OCI-LY3 (cell line): ENCODE data around the gene DIAPH2.
A peak's percentile ranks its signal among the peaks of the same experiment; 100 is the strongest.

Experiments used
- H2AFZ ChIP-seq: fragments of 200-600, 300-600 bp; shearing (Covaris generic); 2 replicates; pipeline ENCODE4 v1.6.0; 2014; ENCODE audit warnings: antibody characterized with exemption, low read depth, low read length
- H3K27ac ChIP-seq: fragments of 200-600, 300-600 bp; sonication (generic); 2 replicates; pipeline ENCODE4 v1.5.1; 2014; ENCODE audit warnings: mild to moderate bottlenecking, low read length, moderate library complexity, mixed read lengths
- H3K27me3 ChIP-seq: fragments of 200-600, 300-600 bp; sonication (generic); 2 replicates; pipeline ENCODE4 v1.6.1; 2014; ENCODE audit warnings: low read depth, low read length, mixed read lengths
- H3K36me3 ChIP-seq: fragments of 200-600, 300-600 bp; sonication (generic); replicated peaks from 2 replicates; pipeline ENCODE3; 2014; ENCODE audit warnings: low read depth, low read length, mixed read lengths
- H3K4me1 ChIP-seq: fragments of 300-600, 200-600 bp; sonication (generic); 2 replicates; pipeline ENCODE4 v1.6.1; 2014; ENCODE audit warnings: low read length, mixed read lengths
- H3K4me2 ChIP-seq: fragments of 200-600, 300-600 bp; sonication (generic); 2 replicates; pipeline ENCODE4 v1.6.1; 2014; ENCODE audit warnings: low read length, mixed read lengths
- H3K4me3 ChIP-seq: fragments of 300-600, 200-600 bp; sonication (generic); 2 replicates; pipeline ENCODE4 v1.5.1; 2014; ENCODE audit warnings: antibody characterized with exemption, mild to moderate bottlenecking, low read length, moderate library complexity
- H3K79me2 ChIP-seq: fragments of 300-600, 200-600 bp; shearing (Covaris generic); 2 replicates; pipeline ENCODE4 v1.6.1; 2014; ENCODE audit warnings: mild to moderate bottlenecking, low read length, mixed read lengths
- H3K9ac ChIP-seq: fragments of 300-600, 200-600 bp; shearing (Covaris generic); 2 replicates; pipeline ENCODE4 v1.6.0; 2014; ENCODE audit warnings: mild to moderate bottlenecking, low read length, moderate library complexity
- H3K9me3 ChIP-seq: fragments of 200-600, 300-600 bp; shearing (Covaris generic); 2 replicates; pipeline ENCODE4 v1.6.1; 2014; ENCODE audit warnings: low read length, mixed read lengths; ENCODE audit not compliant: insufficient read depth
- H4K20me1 ChIP-seq: fragments of 200-600, 300-600 bp; sonication (generic); 2 replicates; pipeline ENCODE4 v1.6.1; 2016; ENCODE audit warnings: low read length, mixed read lengths; ENCODE audit not compliant: insufficient read depth
- CTCF ChIP-seq: fragments of 200-600, 300-600 bp; sonication (generic); IDR thresholded peaks from 2 replicates; pipeline ENCODE4 v1.5.1; 2014; ENCODE audit warnings: antibody characterized with exemption, low read length, low read depth
- EZH2phosphoT487 ChIP-seq: fragments of 200-600 bp; shearing (Covaris generic); IDR thresholded peaks from 2 replicates; pipeline ENCODE4 v1.6.1; 2018; ENCODE audit warnings: antibody characterized with exemption, mixed run types, low read depth

DIAPH2 gene

GRCh38 chrX:97030463-97030862 is 345.8 kb downstream of the DIAPH2 start:
- Histone ChIP-seq H3K36me3 (no peaks in the 10 kb centered on the region), H2AFZ (no peak overlapping the region), H3K9me3 (no peaks in the 10 kb centered on the region), H3K4me2 (peak overlapping the region; percentile 78), H3K9ac (peak overlapping the region; percentile 47; the same call in 1 of the 2 replicates), H3K79me2 (no peaks in the 10 kb centered on the region), H3K4me3 (peak overlapping the region; percentile 51), H4K20me1 (no peaks in the 10 kb centered on the region), H3K27ac (peak overlapping the region; percentile 73), H3K4me1 (peaks cover 28% of the 10 kb centered on the region), H3K27me3 (no peaks in the 10 kb centered on the region)
- TF ChIP-seq CTCF (no peak), EZH2phosphoT487 (no peak)

- no peaks in the 10 kb centered on the region for H4K20me1 ChIP-seq
- no peaks in the 10 kb centered on the region for H3K9me3 ChIP-seq
- H3K4me2 ChIP-seq = peak overlapping the region; percentile 78
- H3K4me1 ChIP-seq = peaks cover 28% of the 10 kb centered on the region
- H3K36me3 ChIP-seq = no peaks in the 10 kb centered on the region
- TF ChIP-seq EZH2phosphoT487 = no peak
- TF ChIP-seq CTCF = no peak
- no peaks in the 10 kb centered on the region for H3K27me3 ChIP-seq
- peak overlapping the region; percentile 47; the same call in 1 of the 2 replicates for H3K9ac ChIP-seq
- H2AFZ ChIP-seq = no peak overlapping the region
- H3K27ac ChIP-seq = peak overlapping the region; percentile 73
- peak overlapping the region; percentile 51 for H3K4me3 ChIP-seq
- H3K79me2 ChIP-seq = no peaks in the 10 kb centered on the region
These were observed 346.3 kb downstream of the DIAPH2 start for GRCh38 chrX:97030947-97031346.

GRCh38 chrX:97039363-97040029 is 354.9 kb downstream of the DIAPH2 start:
- Histone ChIP-seq H3K27me3 (no peaks in the 10 kb centered on the region), H3K27ac (peak overlapping the region; percentile 89), H3K36me3 (no peaks in the 10 kb centered on the region), H3K4me2 (peak overlapping the region; percentile 73), H2AFZ (no peak overlapping the region), H3K9me3 (0 out of 2 replicates have a peak, but pooled peaks cover 4% of the 10 kb centered on the region), H3K9ac (peak overlapping the region; percentile 48), H3K4me1 (peaks cover 24% of the 10 kb centered on the region), H3K4me3 (peak overlapping the region; percentile 49), H3K79me2 (no peaks in the 10 kb centered on the region), H4K20me1 (no peaks in the 10 kb centered on the region)
- TF ChIP-seq CTCF (no peak), EZH2phosphoT487 (no peak)

GRCh38 chrX:97045470-97045869 is 360.8 kb downstream of the DIAPH2 start:
- Histone ChIP-seq H3K9ac (no peak overlapping the region), H3K9me3 (no peaks in the 10 kb centered on the region), H3K36me3 (no peaks in the 10 kb centered on the region), H3K4me2 (no peak overlapping the region), H3K27ac (no peak overlapping the region), H3K79me2 (no peaks in the 10 kb centered on the region), H3K4me1 (peaks cover 17% of the 10 kb centered on the region), H4K20me1 (no peaks in the 10 kb centered on the region), H3K27me3 (no peaks in the 10 kb centered on the region), H3K4me3 (no peak overlapping the region), H2AFZ (no peak overlapping the region)
- TF ChIP-seq EZH2phosphoT487 (no peak), CTCF (no peak)
